K562 (cell line): Measurements from ENCODE around the gene INPP5D. TPM values are rescaled to one million over a fixed set of nuclear protein-coding genes. Genes with fewer than 3 reads are reported as not detected.

ENCODE experiments used
- ATF1 ChIP-seq, 2 experiments: fragments of 450-650 bp in 1 of 2; IDR thresholded peaks; 2 replicates each; pipeline ENCODE4 v1.6.1; 2016; ENCODE audit warnings: missing compliant biosample characterization in 1 of 2, missing genetic modification characterization in 1 of 2
- CEBPG ChIP-seq, 3 experiments: fragments of 200-800 bp in 1 of 3; sonication (Bioruptor generic) in 1 of 3; sonication (generic) in 1 of 3; formaldehyde crosslinking in 1 of 3; IDR thresholded peaks in 2 of 3; conservative IDR thresholded peaks in 1 of 3; 2 replicates each; pipeline versions ENCODE4 v1.6.1 to v1.8.0; 2016 to 2022; ENCODE audit warnings: missing compliant biosample characterization in 2 of 3, missing genetic modification characterization in 2 of 3, mild to moderate bottlenecking in 1 of 3, missing genetic modification reagents in 1 of 3
- CREM ChIP-seq: IDR thresholded peaks from 2 replicates; pipeline ENCODE4 v1.6.1; 2014; ENCODE audit warnings: antibody characterized with exemption, low read depth
- E2F3 ChIP-seq: fragments of 250-450 bp; sonication (Bioruptor Pico); IDR thresholded peaks from 2 replicates; pipeline ENCODE4 v1.4.0; 2020; ENCODE audit warnings: mild to moderate bottlenecking
- GTF2B ChIP-seq: IDR thresholded peaks from 2 replicates; pipeline ENCODE4 v1.6.1; 2011; ENCODE audit not compliant: insufficient read length; ENCODE audit errors: extremely low read depth
- GTF2E2 ChIP-seq: fragments of 200-800 bp; sonication (Bioruptor generic); IDR thresholded peaks from 2 replicates; pipeline ENCODE4 v1.6.1; 2016; ENCODE audit warnings: missing genetic modification characterization, missing compliant biosample characterization
- SRF ChIP-seq, 2 experiments: fragments of 250-450, 450-650 bp in 1 of 2; sonication (Bioruptor Pico) in 1 of 2; sonication (generic) in 1 of 2; formaldehyde crosslinking; IDR thresholded peaks; 2 replicates each; pipeline versions ENCODE4 v1.5.0 to v1.5.1; 2020 to 2022; ENCODE audit warnings: mild to moderate bottlenecking in 1 of 2, missing genetic modification reagents in 1 of 2
- STAT5A ChIP-seq: IDR thresholded peaks from 2 replicates; pipeline ENCODE4 v1.6.1; 2012; ENCODE audit warnings: low read length, inconsistent platforms, borderline replicate concordance
- TAF1 ChIP-seq: IDR thresholded peaks from 2 replicates; pipeline ENCODE4 v1.6.1; 2011; ENCODE audit warnings: mild to moderate bottlenecking, low read length, moderate library complexity; ENCODE audit not compliant: insufficient read depth, control insufficient read depth, severe bottlenecking; ENCODE audit errors: extremely low read depth
- ZNF23 ChIP-seq: fragments of 250-450 bp; sonication (Bioruptor Pico); IDR thresholded peaks from 2 replicates; pipeline ENCODE4 v1.4.0; 2020; ENCODE audit warnings: mild to moderate bottlenecking
- ZSCAN29 ChIP-seq: fragments of 450-650 bp; IDR thresholded peaks from 2 replicates; pipeline ENCODE4 v1.6.1; 2017
- polyA plus RNA-seq, 8 experiments: library from polyadenylated mRNA; depleted of rRNA in 4 of 8; stranded (reverse) in 5 of 8; unstranded in 3 of 8; fragments of >200 nt; fragmentation: Nextera tagmentation in 2 of 8; fragmentation: Illumina TruSeq in 1 of 8; extraction: Ambion mirVana in 2 of 8; extraction: Trizol in 1 of 8; gene quantifications; 2 replicates each; pipeline versions ENCODE4 v1.2.1 to v1.2.3, GENCODE V29; 2011 to 2014; ENCODE audit warnings: inconsistent platforms in 1 of 8, missing spikeins in 1 of 8
- total RNA-seq, 7 experiments: library from RNA; depleted of rRNA in 6 of 7; stranded (reverse); fragments of >200 nt in 6 of 7; fragmentation: Illumina TruSeq in 2 of 7; extraction: Trizol in 2 of 7; gene quantifications; 2 replicates each; pipeline versions ENCODE4 v1.2.1 to v1.2.3, GENCODE V29; 2011 to 2021; ENCODE audit warnings: low replicate concordance in 1 of 7
- TF ChIP-seq, protein P1 (sequence below): IDR thresholded peaks from 3 replicates; pipeline ENCODE4 v1.6.1; 2011; ENCODE audit warnings: borderline replicate concordance, mild to moderate bottlenecking, moderate library complexity; ENCODE audit not compliant: insufficient read length; ENCODE audit errors: extremely low read depth
- TF ChIP-seq, protein P2 (sequence below): fragments of 250-450 bp; sonication (Bioruptor Pico); IDR thresholded peaks from 2 replicates; pipeline ENCODE4 v1.8.0; 2022; ENCODE audit warnings: inconsistent platforms
- TF ChIP-seq, protein P3 (sequence below), 3 experiments: fragments of 200-800 bp in 1 of 3; fragments of 250-450 bp in 1 of 3; fragments of 450-650 bp in 1 of 3; sonication (Bioruptor Pico) in 1 of 3; sonication (Bioruptor generic) in 1 of 3; formaldehyde crosslinking in 1 of 3; IDR thresholded peaks; 2 replicates each; pipeline versions ENCODE4 v1.6.1 to v1.8.0; 2016 to 2022; ENCODE audit warnings: mild to moderate bottlenecking in 2 of 3, missing genetic modification characterization in 2 of 3, missing compliant biosample characterization in 1 of 3, moderate library complexity in 1 of 3

INPP5D gene
- total and polyA plus RNA-seq, 9 of the 15 experiments (the other 6 are each of a cell fraction or from before 2014, with no cell fraction given), result 0.55 to 6.2 (median 2.2) TPM

DNA sequence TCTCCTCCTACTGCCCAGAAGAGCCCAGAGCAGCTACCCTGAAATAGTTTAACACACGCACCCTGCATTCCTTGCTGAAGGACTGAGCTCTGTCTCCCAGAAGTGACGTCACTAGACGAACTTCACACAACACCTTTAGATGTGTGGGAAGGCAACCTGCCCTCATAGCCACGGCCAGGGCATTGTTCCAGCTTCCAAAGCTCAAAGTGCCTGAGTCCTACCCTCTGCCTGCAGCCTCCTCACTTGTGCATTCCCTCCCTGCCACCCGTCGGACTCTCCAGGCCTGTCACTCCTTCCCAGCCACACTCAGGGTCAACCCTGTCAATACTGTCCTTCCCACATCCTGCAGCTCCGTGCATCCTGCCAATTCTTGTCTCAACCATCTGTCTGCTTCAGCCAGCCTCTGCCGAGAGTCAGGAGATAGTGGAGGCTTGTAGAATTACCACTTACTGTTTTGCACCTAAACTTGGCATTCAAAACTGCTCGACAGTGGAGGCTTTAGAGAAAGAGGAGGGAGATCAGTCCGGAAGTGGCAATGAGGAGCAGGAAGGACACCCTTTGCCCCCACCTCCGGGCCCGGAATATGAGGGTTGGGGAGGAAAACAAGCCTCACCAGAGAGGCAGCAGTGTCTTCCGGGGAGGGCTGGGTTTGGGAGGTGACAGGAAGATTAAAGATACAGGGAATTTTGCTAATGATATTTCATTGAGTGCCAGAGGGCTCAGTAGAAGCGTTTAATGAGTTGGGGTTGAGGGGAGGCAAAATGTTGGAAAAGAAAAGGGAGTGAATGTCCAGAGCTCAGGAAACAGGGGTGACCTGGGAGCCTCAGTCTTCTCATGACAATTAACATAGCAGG, 119.1 kb downstream of the INPP5D start (continued):
- TF ChIP-seq ATF1 (CRISPR knock-in tag; IDR thresholded peaks at IDR 0.05) (no peak), ATF1 (tag; IDR thresholded peaks at IDR 0.05) (peak; percentile 59), ZNF23 (no peak), STAT5A (no peak), GTF2E2 (tag) (0 out of 2 replicates have a peak, but pooled peaks have one; percentile 40), SRF (CRISPR knock-in tag; IDR thresholded peaks at IDR 0.05) (no peak), E2F3 (no peak), TAF1 (no peak), CREM (peak; percentile 54), ZSCAN29 (no peak), GTF2B (no peak), CEBPG (CRISPR knock-in tag; IDR thresholded peaks at IDR 0.05) (no peak), CEBPG (tag; conservative IDR thresholded peaks at IDR 0.05 in 1 of 2, IDR thresholded peaks at IDR 0.05 in 1 of 2) (no peak)
- TF ChIP-seq, protein P1, sequence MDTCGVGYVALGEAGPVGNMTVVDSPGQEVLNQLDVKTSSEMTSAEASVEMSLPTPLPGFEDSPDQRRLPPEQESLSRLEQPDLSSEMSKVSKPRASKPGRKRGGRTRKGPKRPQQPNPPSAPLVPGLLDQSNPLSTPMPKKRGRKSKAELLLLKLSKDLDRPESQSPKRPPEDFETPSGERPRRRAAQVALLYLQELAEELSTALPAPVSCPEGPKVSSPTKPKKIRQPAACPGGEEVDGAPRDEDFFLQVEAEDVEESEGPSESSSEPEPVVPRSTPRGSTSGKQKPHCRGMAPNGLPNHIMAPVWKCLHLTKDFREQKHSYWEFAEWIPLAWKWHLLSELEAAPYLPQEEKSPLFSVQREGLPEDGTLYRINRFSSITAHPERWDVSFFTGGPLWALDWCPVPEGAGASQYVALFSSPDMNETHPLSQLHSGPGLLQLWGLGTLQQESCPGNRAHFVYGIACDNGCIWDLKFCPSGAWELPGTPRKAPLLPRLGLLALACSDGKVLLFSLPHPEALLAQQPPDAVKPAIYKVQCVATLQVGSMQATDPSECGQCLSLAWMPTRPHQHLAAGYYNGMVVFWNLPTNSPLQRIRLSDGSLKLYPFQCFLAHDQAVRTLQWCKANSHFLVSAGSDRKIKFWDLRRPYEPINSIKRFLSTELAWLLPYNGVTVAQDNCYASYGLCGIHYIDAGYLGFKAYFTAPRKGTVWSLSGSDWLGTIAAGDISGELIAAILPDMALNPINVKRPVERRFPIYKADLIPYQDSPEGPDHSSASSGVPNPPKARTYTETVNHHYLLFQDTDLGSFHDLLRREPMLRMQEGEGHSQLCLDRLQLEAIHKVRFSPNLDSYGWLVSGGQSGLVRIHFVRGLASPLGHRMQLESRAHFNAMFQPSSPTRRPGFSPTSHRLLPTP, result no peak
- TF ChIP-seq, protein P2, sequence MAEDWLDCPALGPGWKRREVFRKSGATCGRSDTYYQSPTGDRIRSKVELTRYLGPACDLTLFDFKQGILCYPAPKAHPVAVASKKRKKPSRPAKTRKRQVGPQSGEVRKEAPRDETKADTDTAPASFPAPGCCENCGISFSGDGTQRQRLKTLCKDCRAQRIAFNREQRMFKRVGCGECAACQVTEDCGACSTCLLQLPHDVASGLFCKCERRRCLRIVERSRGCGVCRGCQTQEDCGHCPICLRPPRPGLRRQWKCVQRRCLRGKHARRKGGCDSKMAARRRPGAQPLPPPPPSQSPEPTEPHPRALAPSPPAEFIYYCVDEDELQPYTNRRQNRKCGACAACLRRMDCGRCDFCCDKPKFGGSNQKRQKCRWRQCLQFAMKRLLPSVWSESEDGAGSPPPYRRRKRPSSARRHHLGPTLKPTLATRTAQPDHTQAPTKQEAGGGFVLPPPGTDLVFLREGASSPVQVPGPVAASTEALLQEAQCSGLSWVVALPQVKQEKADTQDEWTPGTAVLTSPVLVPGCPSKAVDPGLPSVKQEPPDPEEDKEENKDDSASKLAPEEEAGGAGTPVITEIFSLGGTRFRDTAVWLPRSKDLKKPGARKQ (CRISPR knock-in tag), result no peak
- TF ChIP-seq, protein P3, sequence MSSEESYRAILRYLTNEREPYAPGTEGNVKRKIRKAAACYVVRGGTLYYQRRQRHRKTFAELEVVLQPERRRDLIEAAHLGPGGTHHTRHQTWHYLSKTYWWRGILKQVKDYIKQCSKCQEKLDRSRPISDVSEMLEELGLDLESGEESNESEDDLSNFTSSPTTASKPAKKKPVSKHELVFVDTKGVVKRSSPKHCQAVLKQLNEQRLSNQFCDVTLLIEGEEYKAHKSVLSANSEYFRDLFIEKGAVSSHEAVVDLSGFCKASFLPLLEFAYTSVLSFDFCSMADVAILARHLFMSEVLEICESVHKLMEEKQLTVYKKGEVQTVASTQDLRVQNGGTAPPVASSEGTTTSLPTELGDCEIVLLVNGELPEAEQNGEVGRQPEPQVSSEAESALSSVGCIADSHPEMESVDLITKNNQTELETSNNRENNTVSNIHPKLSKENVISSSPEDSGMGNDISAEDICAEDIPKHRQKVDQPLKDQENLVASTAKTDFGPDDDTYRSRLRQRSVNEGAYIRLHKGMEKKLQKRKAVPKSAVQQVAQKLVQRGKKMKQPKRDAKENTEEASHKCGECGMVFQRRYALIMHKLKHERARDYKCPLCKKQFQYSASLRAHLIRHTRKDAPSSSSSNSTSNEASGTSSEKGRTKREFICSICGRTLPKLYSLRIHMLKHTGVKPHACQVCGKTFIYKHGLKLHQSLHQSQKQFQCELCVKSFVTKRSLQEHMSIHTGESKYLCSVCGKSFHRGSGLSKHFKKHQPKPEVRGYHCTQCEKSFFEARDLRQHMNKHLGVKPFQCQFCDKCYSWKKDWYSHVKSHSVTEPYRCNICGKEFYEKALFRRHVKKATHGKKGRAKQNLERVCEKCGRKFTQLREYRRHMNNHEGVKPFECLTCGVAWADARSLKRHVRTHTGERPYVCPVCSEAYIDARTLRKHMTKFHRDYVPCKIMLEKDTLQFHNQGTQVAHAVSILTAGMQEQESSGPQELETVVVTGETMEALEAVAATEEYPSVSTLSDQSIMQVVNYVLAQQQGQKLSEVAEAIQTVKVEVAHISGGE (CRISPR knock-in tag; IDR thresholded peaks at IDR 0.05), result peak in 1 of 3 experiments; percentile 68; a peak in 1 of 6 replicates
